RWPE1 (cell line): ENCODE measurements around the gene AMDHD2.

Experiments
- CTCF ChIA-PET: fragments of 350-600 bp; sonication (Branson Sonifier 250); formaldehyde crosslinking; extraction: SDS; loops from one replicate; lab custom pipeline; 2021; lab: Yijun Ruan, JAX
- POLR2A ChIA-PET: fragments of 400-600 bp; formaldehyde crosslinking; extraction: SDS; loops from one replicate; lab custom pipeline; 2020; ENCODE audit warnings: antibody characterized with exemption; ENCODE audit not compliant: low non-redundant PET; lab: Yijun Ruan, JAX
- DNase-seq: peaks from one replicate; pipeline ENCODE4 v3.0.0; 2012; ENCODE audit warnings: low spot score
- H3K27ac ChIP-seq: fragments of 450-650 bp; 2 replicates; pipeline ENCODE4 v1.5.1; 2017
- CTCF ChIP-seq: fragments of 450-650 bp; conservative IDR thresholded peaks from 2 replicates; pipeline ENCODE4 v1.5.1; 2017; ENCODE audit warnings: low read depth, mild to moderate bottlenecking

The AMDHD2 gene

GRCh38 chr16:2498531-2499253 is 21.5 kb upstream of the AMDHD2 start:
- ChIA-PET POLR2A (interaction anchor here (0.8 kb wide), 1 partner anchor 69 kb away, joined by 4 read pairs; the partner anchor contains the start of gene CCNF), CTCF (interaction anchor here (1.0 kb wide), 1 partner anchor 304 kb away, joined by 3 read pairs; no protein-coding TSS in a partner anchor)
- no peak for TF ChIP-seq CTCF
- DNase-seq = no peak
- peak overlapping the region; percentile 63; the same call in 1 of the 2 replicates for H3K27ac ChIP-seq

GRCh38 chr16:2499454-2499853 is 20.7 kb upstream of the AMDHD2 start:
- ChIA-PET POLR2A (no interaction called here), CTCF (interaction anchor here (1.0 to 2.5 kb wide), 2 partner anchors 70 to 305 kb away, joined by 3 to 14 read pairs; partner anchors contain the start of gene CCNF)
- H3K27ac ChIP-seq = 0 out of 2 replicates have a peak overlapping the region, but pooled peaks have one; percentile 63
- DNase-seq = no peak
- TF ChIP-seq CTCF = no peak

GRCh38 chr16:2499890-2500429 is 20.2 kb upstream of the AMDHD2 start:
- no peak for TF ChIP-seq CTCF
- DNase-seq = no peak
- H3K27ac ChIP-seq = no peak overlapping the region
- POLR2A ChIA-PET = no interaction called here
- CTCF ChIA-PET = interaction anchor here (0.6 to 2.5 kb wide), 6 partner anchors 16 to 190 kb away, joined by 3 to 14 read pairs (median 7); partner anchors contain the start of genes CCNF and TBC1D24

GRCh38 chr16:2500430-2500917 is 19.7 kb upstream of the AMDHD2 start:
- H3K27ac ChIP-seq = 0 out of 2 replicates have a peak overlapping the region, but pooled peaks have one; percentile 10
- no peak for TF ChIP-seq CTCF
- no peak for DNase-seq
- CTCF ChIA-PET = interaction anchor here (0.6 to 2.5 kb wide), 17 partner anchors 12 to 306 kb away, joined by 3 to 14 read pairs (median 5); partner anchors contain the start of genes ATP6V0C, CCNF, NTN3 and TBC1D24
- POLR2A ChIA-PET = no interaction called here

GRCh38 chr16:2500918-2501750 is 19.0 kb upstream of the AMDHD2 start:
- DNase-seq = peak; percentile 55
- TF ChIP-seq CTCF = peak; percentile 91
- POLR2A ChIA-PET = no interaction called here
- CTCF ChIA-PET = interaction anchor here (0.6 to 2.5 kb wide), 25 partner anchors 11 to 1616 kb away, joined by 3 to 14 read pairs (median 4); partner anchors contain the start of genes ATP6V0C, CASKIN1, CCNF and NTN3
- peak overlapping the region; percentile 10; the same call in 1 of the 2 replicates for H3K27ac ChIP-seq
